GM18870 (cell line): ENCODE results near the gene RIMKLB.
"Not testable (repeated sequence)": the region's sequence is repeated elsewhere in the genome, so short reads cannot be mapped to it uniquely, and the experiment has no call there.

Experiments used
- ATAC-seq: cut with Tn5 transposase; IDR thresholded peaks from one replicate; pipeline ENCODE4 v1.9.1; 2021; ENCODE audit warnings: moderate library complexity; ENCODE audit not compliant: unreplicated experiment

RIMKLB gene

GRCh38 chr12:8689681-8690080 lies 8.1 kb upstream of the RIMKLB start:
- ATAC-seq = no peak

GRCh38 chr12:8692573-8692972 lies 5.2 kb upstream of the RIMKLB start:
- ATAC-seq = no peak

DNA sequence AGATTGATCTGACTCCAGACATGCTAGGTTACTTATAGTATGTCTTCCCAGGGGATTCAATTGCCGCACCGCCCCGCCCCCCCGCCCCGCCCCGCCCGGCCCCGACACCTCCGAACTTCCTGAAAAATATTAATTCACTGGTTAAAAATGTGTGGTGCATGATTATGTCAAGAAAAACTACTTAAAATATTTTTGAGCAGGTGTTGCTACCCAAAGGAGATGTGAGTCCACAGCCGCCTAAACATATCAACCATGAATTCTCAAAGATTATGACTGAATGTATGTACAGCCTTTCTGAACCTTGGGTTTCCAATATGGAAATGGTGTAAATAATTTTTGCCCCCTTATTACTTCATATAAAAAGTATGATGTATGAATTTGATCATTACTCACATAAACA lies 2.7 kb upstream of the RIMKLB start:
- ATAC-seq = no peak

DNA sequence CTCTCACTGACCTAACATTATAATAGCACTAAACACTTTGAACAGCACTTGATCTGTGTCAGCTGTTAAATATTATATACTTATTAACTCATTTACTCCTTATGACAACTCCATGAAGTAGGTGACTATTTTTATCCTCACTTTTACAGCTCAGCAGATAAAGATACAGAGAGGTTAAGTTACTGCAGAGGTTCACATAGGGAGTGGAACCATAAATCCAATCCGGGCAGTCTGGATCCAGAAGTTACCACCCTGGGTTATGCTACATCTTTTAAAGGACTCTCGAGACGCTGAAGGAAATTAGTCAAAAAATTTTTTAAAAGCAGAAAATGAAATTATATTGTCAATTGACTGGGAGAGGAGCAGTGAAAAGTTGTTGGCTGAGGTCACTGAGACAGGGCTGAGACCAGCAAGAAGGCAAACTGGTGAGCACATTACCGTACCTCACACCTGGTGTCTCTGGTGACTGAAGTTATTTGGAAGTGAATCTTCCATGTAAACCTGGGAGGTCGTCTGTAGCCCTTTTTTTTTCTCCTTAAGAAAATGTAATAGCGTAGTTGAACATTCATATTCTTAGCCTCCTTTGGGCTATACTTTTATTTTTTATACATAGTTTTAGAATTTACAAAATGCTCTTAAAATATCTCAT lies 1.2 kb upstream of the RIMKLB start:
- ATAC-seq = no peak

GRCh38 chr12:8697120-8697475 lies 693 bp upstream of the RIMKLB start:
- no peak for ATAC-seq

GRCh38 chr12:8698132-8698851 lies 501 bp downstream of the RIMKLB start:
- no peak for ATAC-seq

GRCh38 chr12:8698879-8699278 lies 1.1 kb downstream of the RIMKLB start:
- no peak for ATAC-seq

- no peak for ATAC-seq
Measured at GRCh38 chr12:8699714-8700113, 1.9 kb downstream of the RIMKLB start.

DNA sequence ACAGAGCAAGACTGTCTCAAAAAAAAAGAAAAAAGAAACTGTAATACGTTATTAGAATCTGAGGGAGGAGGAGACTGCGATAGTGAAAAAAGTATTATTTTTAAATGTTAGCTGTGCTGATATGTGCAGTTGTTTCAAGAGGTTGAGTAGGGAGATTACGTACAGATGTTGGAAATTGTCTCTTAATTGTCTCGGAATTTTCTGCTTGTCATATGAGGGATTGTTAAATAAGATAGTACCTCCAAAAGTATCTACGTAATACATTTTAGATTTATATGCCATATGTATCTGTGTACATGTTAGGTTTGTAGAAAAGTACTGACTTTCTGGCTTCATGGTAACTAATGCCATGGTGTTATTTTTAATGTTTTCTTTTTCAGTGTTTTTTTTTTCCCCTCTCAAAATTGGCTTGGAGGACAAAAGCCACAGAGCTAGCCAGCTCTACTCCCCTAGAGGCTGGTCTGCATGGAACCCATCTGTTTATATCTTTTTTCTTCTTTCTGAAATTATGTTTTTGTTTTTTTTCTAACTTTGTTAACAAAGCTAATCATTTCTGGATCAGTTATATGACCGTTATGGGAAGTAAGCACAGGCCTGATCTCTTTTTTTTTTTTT lies 3.4 kb downstream of the RIMKLB start:
- ATAC-seq = no peak

- no peak for ATAC-seq
Measured at GRCh38 chr12:8702159-8702558, 4.4 kb downstream of the RIMKLB start.

GRCh38 chr12:8709124-8709830 lies 11.5 kb downstream of the RIMKLB start:
- no peak for ATAC-seq

DNA sequence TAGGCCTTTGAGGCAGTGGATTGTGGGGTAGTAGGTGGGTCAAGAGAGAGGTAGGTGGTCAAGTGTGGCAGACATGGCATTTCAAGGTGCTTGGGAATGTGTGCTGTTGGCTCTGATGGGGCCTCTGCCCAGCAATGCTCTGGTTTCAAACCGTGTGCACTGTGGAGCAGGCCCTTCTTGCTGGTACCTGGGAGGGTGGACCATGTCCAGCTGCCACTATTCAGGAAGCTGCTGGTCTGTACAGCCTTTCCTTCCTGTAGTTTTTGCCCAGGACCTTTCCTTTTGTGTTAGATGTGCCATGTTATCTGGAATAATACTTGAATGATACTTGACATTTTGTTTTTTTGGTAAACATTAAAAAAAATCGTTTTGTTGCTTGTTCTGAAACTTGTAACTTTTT lies 14.8 kb downstream of the RIMKLB start:
- no peak for ATAC-seq

DNA sequence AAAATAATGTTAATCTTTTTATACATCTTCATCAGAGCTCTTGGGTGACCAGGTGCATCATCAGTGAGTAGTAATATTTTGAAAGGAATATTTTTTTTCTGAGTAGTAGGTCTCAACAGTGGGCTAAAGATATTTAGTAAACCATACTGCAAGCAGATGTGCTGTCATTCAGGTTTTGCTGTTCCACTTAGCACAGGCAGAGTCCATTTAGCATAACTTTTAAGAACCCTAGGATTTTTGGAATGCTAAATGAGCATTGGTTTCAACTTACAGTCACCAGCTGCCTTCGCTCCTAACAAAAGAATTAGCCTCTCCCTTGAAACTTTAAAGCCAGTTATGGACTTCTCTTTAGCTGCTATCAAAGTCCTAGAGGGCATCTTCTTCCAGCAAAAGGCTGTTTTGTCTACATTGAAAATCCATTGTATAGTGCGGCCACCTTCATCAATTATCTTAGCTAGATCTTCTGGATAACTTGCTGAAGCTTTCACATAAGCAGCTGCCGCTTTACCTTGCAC lies 24.6 kb downstream of the RIMKLB start:
- ATAC-seq = no peak

- ATAC-seq = no peak
Measured at GRCh38 chr12:8734873-8735381, 37.1 kb downstream of the RIMKLB start.

DNA sequence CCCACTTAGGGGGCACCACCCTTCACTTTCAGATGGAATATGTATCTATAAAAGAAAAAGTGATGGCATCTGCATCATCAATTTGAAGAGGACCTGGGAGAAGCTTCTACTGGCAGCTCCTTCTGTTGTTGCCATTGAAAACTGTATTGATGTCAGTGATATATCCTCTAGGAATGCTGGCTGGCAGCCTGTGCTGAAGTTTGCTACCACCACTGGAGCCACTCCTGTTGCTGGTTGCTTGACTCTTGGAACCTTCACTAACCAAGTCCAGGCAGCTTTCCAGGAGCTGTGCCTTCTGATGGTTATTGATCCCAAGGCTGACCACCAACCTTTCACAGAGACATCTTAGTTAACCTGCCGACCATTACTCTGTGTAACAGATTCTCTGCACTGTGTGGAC lies 44.7 kb downstream of the RIMKLB start:
- no peak for ATAC-seq

DNA sequence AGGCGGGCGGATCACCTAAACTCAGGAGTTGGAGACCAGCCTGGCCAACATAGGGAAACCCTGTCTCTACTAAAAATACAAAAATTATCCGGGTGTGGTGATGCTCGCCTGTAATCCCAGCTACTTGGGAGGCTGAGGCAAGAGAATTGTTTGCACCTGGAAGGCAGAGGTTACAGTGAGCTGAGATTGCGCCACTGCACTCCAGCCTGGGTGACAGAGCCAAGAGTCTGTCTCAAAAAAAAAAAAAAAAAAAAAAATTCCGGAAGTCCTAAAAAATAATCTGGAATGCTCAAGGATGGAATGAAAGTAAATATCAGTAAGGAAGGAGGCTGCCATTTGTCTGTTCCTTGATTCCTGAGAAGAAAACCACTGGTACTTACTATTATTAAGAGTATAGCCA lies 45.3 kb downstream of the RIMKLB start:
- ATAC-seq = not testable (repeated sequence)

DNA sequence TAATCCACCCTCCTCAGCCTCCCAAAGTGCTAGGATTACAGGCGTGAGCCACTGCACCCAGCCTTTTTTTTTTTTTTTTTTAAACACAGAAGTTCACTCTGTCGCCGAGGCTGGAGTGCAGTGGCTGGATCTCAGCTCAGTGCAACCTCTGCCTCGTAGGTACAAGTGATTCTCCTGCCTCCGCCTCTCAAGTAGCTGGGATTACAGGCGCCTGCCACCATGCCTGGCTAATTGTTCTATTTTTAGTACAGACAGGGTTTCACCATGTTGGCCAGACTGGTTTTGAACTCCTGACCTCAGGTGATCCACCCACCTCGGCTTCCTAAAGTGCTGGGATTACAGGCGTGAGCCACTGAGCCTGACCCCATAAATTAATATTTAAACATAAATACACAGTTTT lies 47.8 kb downstream of the RIMKLB start:
- not testable (repeated sequence) for ATAC-seq

- no peak for ATAC-seq
Measured at GRCh38 chr12:8746046-8746445, 48.3 kb downstream of the RIMKLB start.

DNA sequence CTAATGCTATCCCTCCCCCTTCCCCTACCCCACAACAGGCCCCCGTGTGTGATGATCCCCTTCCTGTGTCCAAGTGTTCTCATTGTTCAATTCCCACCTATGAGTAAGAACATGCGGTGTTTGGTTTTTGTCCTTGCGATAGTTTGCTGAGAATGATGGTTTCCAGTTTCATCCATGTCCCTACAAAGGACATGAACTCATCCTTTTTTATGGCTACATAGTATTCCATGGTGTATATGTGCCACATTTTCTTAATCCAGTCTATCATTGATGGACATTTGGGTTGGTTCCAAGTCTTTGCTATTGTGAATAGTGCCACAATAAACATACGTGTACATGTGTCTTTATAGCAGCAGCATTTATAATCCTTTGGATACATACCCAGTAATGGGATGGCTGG lies 62.3 kb downstream of the RIMKLB start:
- ATAC-seq = not testable (repeated sequence)

DNA sequence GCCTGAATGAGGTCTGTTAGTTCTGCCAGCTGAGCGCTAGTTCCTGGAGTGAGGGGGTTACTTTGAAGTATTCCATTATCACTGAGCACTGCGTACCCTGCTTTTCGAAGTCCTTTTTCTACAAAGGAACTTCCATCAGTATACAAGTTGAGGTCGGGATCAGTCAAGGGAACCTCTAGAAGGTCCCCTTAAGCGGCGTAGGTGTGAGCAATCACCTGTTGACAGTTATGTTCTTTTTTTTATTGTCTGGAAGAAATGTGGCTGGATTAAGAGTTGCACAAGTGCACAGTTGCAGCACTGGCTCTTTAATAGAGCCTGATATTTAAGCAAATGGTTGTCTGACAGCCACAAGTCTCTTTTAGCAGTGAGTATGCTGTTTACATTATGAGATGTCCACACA lies 64.9 kb downstream of the RIMKLB start:
- not testable (repeated sequence) for ATAC-seq

GRCh38 chr12:8766121-8766520 lies 68.3 kb downstream of the RIMKLB start:
- ATAC-seq = not testable (repeated sequence)
